A549 (cell line): ENCODE measurements around the gene CEBPG. TPM values are rescaled to one million over a fixed set of nuclear protein-coding genes. Genes with fewer than 3 reads are reported as not detected.

Experiments
- ATAC-seq, 2 experiments: fragments of 200-7000 bp in 1 of 2; fragments of >200 bp in 1 of 2; cut with Nextera tagmentation in 1 of 2; cut with Tn5 transposase in 1 of 2; 3 replicates each; pipeline versions ENCODE4 v1.8.0 to v1.9.1; 2018 to 2020; ENCODE audit warnings: mild to moderate bottlenecking in 1 of 2, moderate library complexity in 1 of 2
- CTCF ChIA-PET: fragments of 300-600 bp; sonication (Branson Sonifier 250); formaldehyde crosslinking; extraction: SDS; loops from one replicate; lab custom pipeline; 2021; ENCODE audit warnings: antibody characterized with exemption, inconsistent platforms; lab: Yijun Ruan, JAX
- POLR2A ChIA-PET: fragments of 350-600 bp; formaldehyde crosslinking; extraction: SDS; loops from one replicate; lab custom pipeline; 2021; ENCODE audit warnings: antibody characterized with exemption, inconsistent platforms; lab: Yijun Ruan, JAX
- DNase-seq, 2 experiments: peaks; one replicate each; pipeline versions ENCODE4 v3.0.0 to v3.0.0-alpha.2; 2011 to 2016; ENCODE audit warnings: low read depth in 1 of 2, low spot score in 1 of 2
- FAIRE-seq: peaks from 2 replicates; lab custom pipeline; 2011; peaks lifted over from hg19 to GRCh38; lab: Jason Lieb, UNC
- H3K27ac ChIP-seq, 2 experiments: fragments of >200 bp; sonication (Bioruptor Twin); formaldehyde crosslinking; 3 replicates each; pipeline ENCODE4 v1.5.1; 2016 to 2017
- H3K4me1 ChIP-seq: fragments of >200 bp; sonication (Bioruptor Twin); formaldehyde crosslinking; 3 replicates; pipeline ENCODE4 v1.6.1; 2016
- H3K4me2 ChIP-seq: fragments of >200 bp; sonication (Bioruptor Twin); formaldehyde crosslinking; 3 replicates; pipeline ENCODE4 v1.6.1; 2016
- H3K4me3 ChIP-seq: fragments of >200 bp; sonication (Bioruptor Twin); formaldehyde crosslinking; 3 replicates; pipeline ENCODE4 v1.5.1; 2016
- H3K9me3 ChIP-seq: fragments of >200 bp; sonication (Bioruptor Twin); formaldehyde crosslinking; 3 replicates; pipeline ENCODE4 v1.6.1; 2016
- CBX8 ChIP-seq: fragments of 200-600 bp; sonication (generic); IDR thresholded peaks from 2 replicates; pipeline ENCODE4 v1.6.1; 2016
- CHD2 ChIP-seq: fragments of 150-350 bp; IDR thresholded peaks from 2 replicates; pipeline ENCODE4 v1.6.1; 2014; ENCODE audit warnings: low read length; ENCODE audit not compliant: partially characterized antibody
- CHD4 ChIP-seq: fragments of 200-600 bp; sonication (generic); IDR thresholded peaks from 2 replicates; pipeline ENCODE4 v1.6.1; 2016; ENCODE audit warnings: antibody characterized with exemption, mild to moderate bottlenecking, borderline replicate concordance
- E2F6 ChIP-seq: IDR thresholded peaks from 2 replicates; pipeline ENCODE4 v1.6.1; 2012; ENCODE audit warnings: low read depth, borderline replicate concordance
- EHMT2 ChIP-seq: fragments of 200-600 bp; sonication (generic); IDR thresholded peaks from 2 replicates; pipeline ENCODE4 v1.6.1; 2016; ENCODE audit warnings: antibody characterized with exemption, low read depth, mild to moderate bottlenecking, moderate library complexity
- EP300 ChIP-seq, 2 experiments: fragments of >200 bp; sonication (Bioruptor Twin); formaldehyde crosslinking; IDR thresholded peaks; 2 replicates in 1 of 2; 3 replicates in 1 of 2; pipeline ENCODE4 v1.6.1; 2016 to 2017
- ESRRA ChIP-seq: fragments of 150-350 bp; IDR thresholded peaks from 2 replicates; pipeline ENCODE4 v1.6.1; 2014; ENCODE audit warnings: mild to moderate bottlenecking, low read length, borderline replicate concordance
- HDAC2 ChIP-seq: fragments of 200-600 bp; sonication (generic); IDR thresholded peaks from 2 replicates; pipeline ENCODE4 v1.6.1; 2016
- HES2 ChIP-seq: fragments of >200 bp; sonication (Bioruptor Twin); formaldehyde crosslinking; IDR thresholded peaks from 2 replicates; pipeline ENCODE4 v1.6.1; 2016
- HMGXB4 ChIP-seq: fragments of 250-450 bp; sonication (Bioruptor Pico); IDR thresholded peaks from 2 replicates; pipeline ENCODE4 v1.5.0; 2021; ENCODE audit warnings: mild to moderate bottlenecking, moderate library complexity, borderline replicate concordance
- MAZ ChIP-seq: fragments of 150-350 bp; IDR thresholded peaks from 2 replicates; pipeline ENCODE4 v1.6.1; 2014; ENCODE audit warnings: antibody characterized with exemption, low read depth, low read length, borderline replicate concordance
- NFE2L2 ChIP-seq: fragments of 150-350 bp; conservative IDR thresholded peaks from 2 replicates; pipeline ENCODE4 v1.6.1; 2014; ENCODE audit warnings: low read length
- NR3C1 ChIP-seq: fragments of >200 bp; sonication (Bioruptor Twin); formaldehyde crosslinking; IDR thresholded peaks from 3 replicates; pipeline ENCODE4 v1.6.1; 2017
- PHF8 ChIP-seq: fragments of 200-600 bp; sonication (generic); IDR thresholded peaks from 2 replicates; pipeline ENCODE4 v1.6.1; 2016; ENCODE audit warnings: low read depth, mild to moderate bottlenecking, antibody characterized with exemption, moderate library complexity, borderline replicate concordance
- SMC3 ChIP-seq: fragments of >200 bp; sonication (Bioruptor Twin); formaldehyde crosslinking; IDR thresholded peaks from 3 replicates; pipeline ENCODE4 v1.6.1; 2018; ENCODE audit warnings: inconsistent platforms
- SREBF2 ChIP-seq: fragments of 450-650 bp; IDR thresholded peaks from 2 replicates; pipeline ENCODE4 v1.6.1; 2014; ENCODE audit warnings: mild to moderate bottlenecking, moderate library complexity
- TP53 ChIP-seq: fragments of 250-450 bp; sonication (Bioruptor Pico); IDR thresholded peaks from 2 replicates; pipeline ENCODE4 v1.5.0; 2021; ENCODE audit warnings: mild to moderate bottlenecking, moderate library complexity
- ZC3H11A ChIP-seq: fragments of 450-650 bp; IDR thresholded peaks from 2 replicates; pipeline ENCODE4 v1.6.1; 2014; ENCODE audit warnings: antibody characterized with exemption, mild to moderate bottlenecking
- ZFP36 ChIP-seq: fragments of 450-650 bp; IDR thresholded peaks from 2 replicates; pipeline ENCODE4 v1.6.1; 2014; ENCODE audit warnings: borderline replicate concordance; ENCODE audit not compliant: partially characterized antibody
- WGBS: methylation state at CpG from one replicate; pipeline ENCODE4 v1.1.6; 2017; ENCODE audit errors: missing lambda C conversion rate; 5-methylcytosine and 5-hydroxymethylcytosine counted together
- polyA plus RNA-seq, 4 experiments: library from polyadenylated mRNA; depleted of rRNA in 3 of 4; stranded (reverse); fragments of >200 nt; fragmentation: RNase III in 1 of 4; extraction: RNeasy Plus Mini Kit Qiagen cat#74134 plus additional on column Dnase treatment in 1 of 4; gene quantifications; 2 replicates in 3 of 4; 3 replicates in 1 of 4; pipeline ENCODE4 v1.2.3, GENCODE V29; 2011 to 2017

CEBPG gene
- polyA plus RNA-seq, 2 of the 4 experiments (the other 2 are of a cell fraction) = 34.3 to 138 TPM

- DNase-seq (no peak), FAIRE-seq (no peak), ATAC-seq (no peak; a peak in 1 of 6 replicates)
- Histone ChIP-seq H3K4me2 (no peak overlapping the region), H3K4me1 (peaks cover 5% of the 10 kb centered on the region; the same call in 1 of the 3 replicates)
- ChIA-PET CTCF (interaction anchor here (1.2 to 2.0 kb wide), 4 partner anchors 12 to 203 kb away, joined by 3 to 10 read pairs (median 4); partner anchors contain the start of gene CEBPA), POLR2A (no interaction called here)
- TF ChIP-seq ESRRA (no peak), MAZ (no peak), NFE2L2 (no peak), HMGXB4 (CRISPR knock-in tag) (no peak), TP53 (CRISPR knock-in tag) (no peak), SMC3 (no peak), PHF8 (no peak), HDAC2 (no peak), CHD2 (no peak), ZC3H11A (no peak), CHD4 (no peak), ZFP36 (no peak), SREBF2 (no peak), EHMT2 (no peak), NR3C1 (no peak)
- TF ChIP-seq, all 56 proteins: peak for 0
- 42% methylated on average over 10 of the region's 10 CpGs for WGBS
- Histone ChIP-seq H3K27ac (no peak overlapping the region), H3K4me3 (no peak overlapping the region), H3K9me3 (no peaks in the 10 kb centered on the region; the same call in 2 of the 3 replicates)
Observed at GRCh38 chr19:33347300-33347699, 26.2 kb upstream of the CEBPG start.

GRCh38 chr19:33348301-33349010 lies 25.1 kb upstream of the CEBPG start:
- FAIRE-seq = peak; percentile 36
- CTCF ChIA-PET = interaction anchor here (0.6 to 2.0 kb wide), 14 partner anchors 12 to 590 kb away, joined by 3 to 10 read pairs (median 4); partner anchors contain the start of genes CEBPA and CEBPG
- 49% methylated on average over 12 of the region's 12 CpGs for WGBS
- Histone ChIP-seq H3K27ac (no peak overlapping the region), H3K4me3 (no peak overlapping the region), H3K4me1 (peaks cover 5% of the 10 kb centered on the region; the same call in 1 of the 3 replicates), H3K9me3 (no peaks in the 10 kb centered on the region; the same call in 2 of the 3 replicates), H3K4me2 (no peak overlapping the region)
- POLR2A ChIA-PET = interaction anchor here (1.0 to 2.7 kb wide), 3 partner anchors 25 to 46 kb away, joined by 3 to 12 read pairs (median 5); partner anchors contain the start of genes CEBPA and CEBPG
- TF ChIP-seq CBX8 (no peak), EP300 (IDR thresholded peaks at IDR 0.05) (no peak), CHD2 (no peak), HES2 (no peak), E2F6 (no peak)
- no peak for DNase-seq
- ATAC-seq = peak; percentile 38 to 39; a peak in 3 of 6 replicates
